GM12892 (cell line): ENCODE data around the gene CYTH1.

ENCODE experiments used
- POLR2A ChIP-seq: IDR thresholded peaks from 2 replicates; pipeline ENCODE4 v1.6.1; 2011; ENCODE audit warnings: low read depth, low read length, control low read depth
- POLR2AphosphoS5 ChIP-seq: IDR thresholded peaks from 2 replicates; pipeline ENCODE4 v1.6.1; 2011; ENCODE audit warnings: low read depth, low read length, control low read depth
- TAF1 ChIP-seq: IDR thresholded peaks from 2 replicates; pipeline ENCODE4 v1.6.1; 2011; ENCODE audit warnings: low read depth, mild to moderate bottlenecking, control low read depth, low read length, borderline replicate concordance

- TF ChIP-seq POLR2A, result no peak
- TF ChIP-seq POLR2AphosphoS5, result no peak
- no peak for TF ChIP-seq TAF1
Observed at GRCh38 chr17:78791840-78792709, 10.0 kb upstream of the CYTH1 start.
